Measurements from ENCODE around the gene KCNH2.

Gene KCNH2

GRCh38 chr7:150901160-150902035 lies 76.7 kb downstream of the KCNH2 start:
- DNase-seq: no peak

- DNase-seq: no peak
Observed at GRCh38 chr7:150900675-150901074, 77.4 kb downstream of the KCNH2 start.

GRCh38 chr7:150898475-150899011 lies 79.6 kb downstream of the KCNH2 start:
- DNase-seq: peak; percentile 95

- DNase-seq: no peak
Observed at GRCh38 chr7:150897502-150898474, 80.3 kb downstream of the KCNH2 start.

- DNase-seq: no peak
Observed at GRCh38 chr7:150896562-150897209, 81.4 kb downstream of the KCNH2 start.

- DNase-seq: no peak
Observed at GRCh38 chr7:150895809-150896208, 82.3 kb downstream of the KCNH2 start.

All from activated CD8-positive, alpha-beta memory T cell treated with anti-CD3 and anti-CD28 coated beads, Interleukin-2, amount 50 U/mL, for 48 hours (primary cell).